K562 (cell line): ENCODE measurements around the gene SLC30A3. TPM values are rescaled to one million over a fixed set of nuclear protein-coding genes. Genes with fewer than 3 reads are reported as not detected.

Source experiments
- BCL6 ChIP-seq: fragments of 250-450 bp; sonication (Bioruptor Pico); IDR thresholded peaks from 2 replicates; pipeline ENCODE4 v1.4.0; 2020
- DLX4 ChIP-seq: fragments of 250-450 bp; sonication (Bioruptor Pico); IDR thresholded peaks from 2 replicates; pipeline ENCODE4 v1.6.1; 2021; ENCODE audit warnings: mild to moderate bottlenecking
- ELF2 ChIP-seq: fragments of 250-450 bp; sonication (Bioruptor Pico); IDR thresholded peaks from 2 replicates; pipeline ENCODE4 v1.5.0; 2021; ENCODE audit warnings: mild to moderate bottlenecking
- GTF2E2 ChIP-seq: fragments of 200-800 bp; sonication (Bioruptor generic); IDR thresholded peaks from 2 replicates; pipeline ENCODE4 v1.6.1; 2016; ENCODE audit warnings: missing genetic modification characterization, missing compliant biosample characterization
- GTF2F1 ChIP-seq: IDR thresholded peaks from 2 replicates; pipeline ENCODE4 v1.6.1; 2011; ENCODE audit warnings: low read depth, low read length, improper control_type of control experiment
- KAT2B ChIP-seq: IDR thresholded peaks from one replicate; pipeline ENCODE4 v1.6.1; 2012; ENCODE audit warnings: low read depth, mild to moderate bottlenecking, control low read depth, inconsistent platforms, low read length, moderate library complexity
- MIER1 ChIP-seq: fragments of 450-650 bp; IDR thresholded peaks from 2 replicates; pipeline ENCODE4 v1.6.1; 2016; ENCODE audit warnings: antibody characterized with exemption, mild to moderate bottlenecking, low read depth
- MTA1 ChIP-seq: fragments of 450-650 bp; IDR thresholded peaks from 2 replicates; pipeline ENCODE4 v1.6.1; 2017; ENCODE audit warnings: borderline replicate concordance
- RBM39 ChIP-seq: fragments of 200-400 bp; formaldehyde crosslinking; optimal IDR thresholded peaks from 2 replicates; pipeline ENCODE3; 2018; ENCODE audit warnings: low read depth, low read length
- RCOR1 ChIP-seq, 2 experiments: IDR thresholded peaks; 2 replicates each; pipeline ENCODE4 v1.6.1; 2012; ENCODE audit warnings: low read depth in 2 of 2, low read length in 2 of 2, borderline replicate concordance in 1 of 2, improper control_type of control experiment in 1 of 2
- STAT5B ChIP-seq: fragments of 250-450 bp; sonication (Bioruptor Pico); IDR thresholded peaks from 2 replicates; pipeline ENCODE4 v1.8.0; 2021; ENCODE audit warnings: mild to moderate bottlenecking, inconsistent platforms
- ZBTB12 ChIP-seq: fragments of 250-450 bp; sonication (Bioruptor Pico); IDR thresholded peaks from 2 replicates; pipeline ENCODE4 v1.4.0; 2020
- ZNF140 ChIP-seq: fragments of 250-450 bp; sonication (Bioruptor Pico); IDR thresholded peaks from 2 replicates; pipeline ENCODE4 v1.8.0; 2021; ENCODE audit warnings: moderate library complexity, mild to moderate bottlenecking, inconsistent platforms
- ZNF165 ChIP-seq: fragments of 250-450 bp; sonication (Bioruptor Pico); IDR thresholded peaks from 2 replicates; pipeline ENCODE4 v1.4.0; 2020; ENCODE audit warnings: borderline replicate concordance
- ZNF445 ChIP-seq: fragments of 250-450 bp; sonication (Bioruptor Pico); IDR thresholded peaks from 2 replicates; pipeline ENCODE4 v1.4.0; 2020; ENCODE audit warnings: low read depth, mild to moderate bottlenecking, moderate library complexity
- ZNF512 ChIP-seq: IDR thresholded peaks from 2 replicates; pipeline ENCODE4 v1.6.1; 2016; ENCODE audit warnings: missing genetic modification characterization, missing compliant biosample characterization
- ZNF586 ChIP-seq: fragments of 450-650 bp; formaldehyde crosslinking; conservative IDR thresholded peaks from 2 replicates; pipeline ENCODE4 v1.4.0; 2020; ENCODE audit warnings: mild to moderate bottlenecking, moderate library complexity
- ZNF717 ChIP-seq: fragments of 250-450 bp; sonication (Bioruptor Pico); IDR thresholded peaks from 2 replicates; pipeline ENCODE4 v1.5.0; 2021
- polyA plus RNA-seq, 8 experiments: library from polyadenylated mRNA; depleted of rRNA in 4 of 8; stranded (reverse) in 5 of 8; unstranded in 3 of 8; fragments of >200 nt; fragmentation: Nextera tagmentation in 2 of 8; fragmentation: Illumina TruSeq in 1 of 8; extraction: Ambion mirVana in 2 of 8; extraction: Trizol in 1 of 8; gene quantifications; 2 replicates each; pipeline versions ENCODE4 v1.2.1 to v1.2.3, GENCODE V29; 2011 to 2014; ENCODE audit warnings: inconsistent platforms in 1 of 8, missing spikeins in 1 of 8
- total RNA-seq, 7 experiments: library from RNA; depleted of rRNA in 6 of 7; stranded (reverse); fragments of >200 nt in 6 of 7; fragmentation: Illumina TruSeq in 2 of 7; extraction: Trizol in 2 of 7; gene quantifications; 2 replicates each; pipeline versions ENCODE4 v1.2.1 to v1.2.3, GENCODE V29; 2011 to 2021; ENCODE audit warnings: low replicate concordance in 1 of 7
- TF ChIP-seq, protein P1 (sequence below): fragments of 450-650 bp; formaldehyde crosslinking; IDR thresholded peaks from 2 replicates; pipeline ENCODE4 v1.4.0; 2020; ENCODE audit warnings: mild to moderate bottlenecking, moderate library complexity
- TF ChIP-seq, protein P2 (sequence below): fragments of 450-650 bp; IDR thresholded peaks from one replicate; pipeline ENCODE4 v1.6.1; 2018; ENCODE audit warnings: mild to moderate bottlenecking, moderate library complexity; ENCODE audit not compliant: partially characterized antibody

Gene SLC30A3
- total and polyA plus RNA-seq, 9 of the 15 experiments (the other 6 are each of a cell fraction or from before 2014, with no cell fraction given), result 0.03 to 2.7 (median 0.89) TPM; not detected in 1

- TF ChIP-seq ZNF586 (CRISPR knock-in tag), result no peak
- no peak for TF ChIP-seq GTF2F1
- no peak for TF ChIP-seq ZNF717 (CRISPR knock-in tag)
- no peak for TF ChIP-seq STAT5B (CRISPR knock-in tag)
- no peak for TF ChIP-seq BCL6
- TF ChIP-seq, protein P1, sequence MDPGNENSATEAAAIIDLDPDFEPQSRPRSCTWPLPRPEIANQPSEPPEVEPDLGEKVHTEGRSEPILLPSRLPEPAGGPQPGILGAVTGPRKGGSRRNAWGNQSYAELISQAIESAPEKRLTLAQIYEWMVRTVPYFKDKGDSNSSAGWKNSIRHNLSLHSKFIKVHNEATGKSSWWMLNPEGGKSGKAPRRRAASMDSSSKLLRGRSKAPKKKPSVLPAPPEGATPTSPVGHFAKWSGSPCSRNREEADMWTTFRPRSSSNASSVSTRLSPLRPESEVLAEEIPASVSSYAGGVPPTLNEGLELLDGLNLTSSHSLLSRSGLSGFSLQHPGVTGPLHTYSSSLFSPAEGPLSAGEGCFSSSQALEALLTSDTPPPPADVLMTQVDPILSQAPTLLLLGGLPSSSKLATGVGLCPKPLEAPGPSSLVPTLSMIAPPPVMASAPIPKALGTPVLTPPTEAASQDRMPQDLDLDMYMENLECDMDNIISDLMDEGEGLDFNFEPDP (CRISPR knock-in tag), result no peak
- no peak for TF ChIP-seq DLX4
- TF ChIP-seq GTF2E2 (tag), result no peak; the same call in 1 of the 2 replicates
- TF ChIP-seq ZNF512 (tag), result no peak
- no peak for TF ChIP-seq MIER1
- TF ChIP-seq ZNF140 (CRISPR knock-in tag), result no peak
- TF ChIP-seq ZBTB12 (CRISPR knock-in tag), result no peak
- no peak for TF ChIP-seq ELF2 (CRISPR knock-in tag)
- TF ChIP-seq, protein P2, sequence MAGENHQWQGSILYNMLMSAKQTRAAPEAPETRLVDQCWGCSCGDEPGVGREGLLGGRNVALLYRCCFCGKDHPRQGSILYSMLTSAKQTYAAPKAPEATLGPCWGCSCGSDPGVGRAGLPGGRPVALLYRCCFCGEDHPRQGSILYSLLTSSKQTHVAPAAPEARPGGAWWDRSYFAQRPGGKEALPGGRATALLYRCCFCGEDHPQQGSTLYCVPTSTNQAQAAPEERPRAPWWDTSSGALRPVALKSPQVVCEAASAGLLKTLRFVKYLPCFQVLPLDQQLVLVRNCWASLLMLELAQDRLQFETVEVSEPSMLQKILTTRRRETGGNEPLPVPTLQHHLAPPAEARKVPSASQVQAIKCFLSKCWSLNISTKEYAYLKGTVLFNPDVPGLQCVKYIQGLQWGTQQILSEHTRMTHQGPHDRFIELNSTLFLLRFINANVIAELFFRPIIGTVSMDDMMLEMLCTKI, result no peak
- no peak for TF ChIP-seq RBM39
- no peak for TF ChIP-seq ZNF445
- no peak for TF ChIP-seq KAT2B
- 0 out of 4 replicates have a peak, but pooled peaks of 1 of the 2 experiments have one; percentile 22 for TF ChIP-seq RCOR1 (IDR thresholded peaks at IDR 0.05; ENCODE audit: borderline replicate concordance in 1 of 2, low read depth in 2 of 2, low read length in 2 of 2)
- 0 out of 2 replicates have a peak, but pooled peaks have one; percentile 15 for TF ChIP-seq MTA1
- no peak for TF ChIP-seq ZNF165 (CRISPR knock-in tag)
Measured at GRCh38 chr2:27217173-27218121, 45.4 kb downstream of the SLC30A3 start, which contains the start of gene CAD (continued).
